NCI-H1105 (cell line): Measurements from ENCODE around the gene S1PR2.
"Not testable (repeated sequence)": the region's sequence is repeated elsewhere in the genome, so short reads cannot be mapped to it uniquely, and the experiment has no call there.

Experiments
- DNase-seq: peaks from one replicate; lab custom pipeline; 2025; lab: John Stamatoyannopoulos, UW

Gene S1PR2

GRCh38 chr19:10190026-10190425 is 41.1 kb downstream of the S1PR2 start:
- DNase-seq: no peak

- DNase-seq: no peak
These were observed 41.5 kb downstream of the S1PR2 start for GRCh38 chr19:10189616-10190015.

GRCh38 chr19:10187315-10187714 is 43.8 kb downstream of the S1PR2 start:
- no peak for DNase-seq

- no peak for DNase-seq
These were observed 46.5 kb downstream of the S1PR2 start for GRCh38 chr19:10184636-10185035.

GRCh38 chr19:10183926-10184325 is 47.2 kb downstream of the S1PR2 start:
- DNase-seq: no peak

GRCh38 chr19:10182847-10183246 is 48.3 kb downstream of the S1PR2 start:
- no peak for DNase-seq

- no peak for DNase-seq
These were observed 49.1 kb downstream of the S1PR2 start for GRCh38 chr19:10182076-10182475.

GRCh38 chr19:10180459-10180858 is 50.7 kb downstream of the S1PR2 start:
- DNase-seq: no peak

GRCh38 chr19:10180024-10180423 is 51.1 kb downstream of the S1PR2 start:
- not testable (repeated sequence) for DNase-seq

- DNase-seq: no peak
These were observed 57.6 kb downstream of the S1PR2 start for GRCh38 chr19:10173527-10173926.
